Activated T-cell treated with anti-CD3 and anti-CD28 coated beads for 4 hours (primary cell): ENCODE results near the gene CLCN5.

Experiments used
- DNase-seq: peaks from one replicate; pipeline ENCODE4 v3.0.0-alpha.2; 2020

Gene CLCN5

DNA sequence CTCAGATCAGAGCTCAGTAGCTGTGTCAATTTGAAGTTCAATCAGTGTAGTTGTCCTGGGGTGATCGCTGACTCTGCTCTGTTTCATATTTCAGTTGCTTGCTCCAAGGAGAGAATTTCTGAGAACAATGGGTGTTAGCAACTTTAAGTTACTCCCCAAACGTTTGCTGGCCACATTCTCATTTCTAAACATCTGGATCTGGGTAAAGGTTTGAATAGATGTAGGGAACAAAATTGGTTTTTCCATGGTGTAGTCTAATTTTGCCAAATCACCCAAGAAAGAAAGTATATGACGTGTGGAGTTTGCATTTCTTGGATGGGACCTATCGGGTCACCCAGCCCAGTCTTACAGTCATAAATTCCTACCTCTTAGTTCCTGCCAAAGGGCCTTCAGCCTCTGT lies 174.7 kb downstream of the CLCN5 start:
- no peak for DNase-seq

- DNase-seq = no peak
These were observed 175.8 kb downstream of the CLCN5 start for GRCh38 chrX:50098241-50098640.

DNA sequence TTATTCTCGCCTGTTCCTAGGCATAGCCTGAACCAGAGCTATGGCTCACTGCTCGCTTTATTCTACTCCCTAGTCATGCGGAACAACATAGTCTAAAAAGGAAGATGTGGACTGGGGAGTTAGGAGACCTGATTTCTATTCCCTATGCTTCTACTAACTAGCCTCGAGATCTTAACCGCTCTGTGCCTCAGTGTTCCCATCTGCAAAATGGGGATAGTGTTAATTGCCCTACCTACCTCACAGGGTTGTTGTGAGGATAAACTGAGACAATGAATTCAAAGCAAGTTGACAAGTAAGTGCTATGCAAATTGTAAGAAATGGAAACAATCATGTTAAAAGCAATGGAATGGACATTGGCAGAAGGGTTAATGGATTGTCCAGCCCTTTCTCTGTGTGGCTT lies 176.4 kb downstream of the CLCN5 start:
- no peak for DNase-seq

GRCh38 chrX:50099331-50099730 lies 176.9 kb downstream of the CLCN5 start:
- no peak for DNase-seq

DNA sequence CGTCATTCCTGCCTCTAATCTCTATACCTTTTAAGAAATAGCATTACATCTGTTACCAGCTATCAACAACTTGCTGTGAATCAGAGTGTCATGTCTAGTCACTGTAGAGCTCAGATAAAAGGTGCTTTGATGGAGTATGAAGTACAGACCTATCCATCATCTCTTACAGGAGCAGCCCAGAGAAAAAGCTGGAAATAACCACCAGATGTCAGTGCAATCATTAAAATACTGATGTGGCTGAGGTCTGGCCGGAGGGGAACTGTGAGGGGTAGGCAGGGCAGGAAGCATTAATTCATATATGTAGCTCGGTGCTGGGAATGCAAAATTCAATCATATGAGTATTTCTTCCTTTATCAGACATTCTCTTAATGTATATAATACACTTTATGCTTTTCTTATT lies 177.8 kb downstream of the CLCN5 start:
- no peak for DNase-seq

- DNase-seq = no peak
These were observed 180.8 kb downstream of the CLCN5 start for GRCh38 chrX:50103176-50103575.

DNA sequence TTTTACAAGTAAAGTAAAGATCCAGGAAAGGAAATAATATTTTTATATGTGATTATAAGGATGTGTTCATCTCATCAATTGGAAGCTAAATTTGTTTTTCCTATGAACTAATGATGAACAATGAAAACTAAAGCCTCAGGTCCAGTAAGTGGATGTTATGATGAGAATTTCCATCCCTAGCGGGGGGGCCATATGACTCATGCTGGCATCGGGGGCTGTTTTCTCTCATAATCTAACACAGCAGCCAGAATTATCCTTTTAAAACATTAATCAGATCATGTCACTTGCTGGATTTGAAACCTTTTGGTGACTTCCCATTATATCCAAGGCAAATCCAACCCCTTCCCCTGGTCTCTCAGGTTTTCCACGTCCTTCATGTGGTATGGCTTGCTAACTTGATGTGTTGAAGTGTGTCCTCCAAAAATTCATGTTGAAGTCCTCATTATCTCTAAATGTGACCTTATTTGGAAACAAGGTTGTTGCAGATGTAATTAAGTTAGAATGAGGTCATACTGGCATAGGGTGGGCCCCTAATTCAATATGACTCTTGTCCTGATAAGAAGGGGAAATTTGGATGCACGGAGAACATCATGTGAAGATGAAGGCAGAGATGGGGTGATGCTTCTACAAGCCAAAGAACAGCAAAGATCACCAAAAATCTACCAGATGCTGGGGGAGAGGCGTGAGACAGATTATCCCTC lies 181.6 kb downstream of the CLCN5 start:
- DNase-seq = no peak

DNA sequence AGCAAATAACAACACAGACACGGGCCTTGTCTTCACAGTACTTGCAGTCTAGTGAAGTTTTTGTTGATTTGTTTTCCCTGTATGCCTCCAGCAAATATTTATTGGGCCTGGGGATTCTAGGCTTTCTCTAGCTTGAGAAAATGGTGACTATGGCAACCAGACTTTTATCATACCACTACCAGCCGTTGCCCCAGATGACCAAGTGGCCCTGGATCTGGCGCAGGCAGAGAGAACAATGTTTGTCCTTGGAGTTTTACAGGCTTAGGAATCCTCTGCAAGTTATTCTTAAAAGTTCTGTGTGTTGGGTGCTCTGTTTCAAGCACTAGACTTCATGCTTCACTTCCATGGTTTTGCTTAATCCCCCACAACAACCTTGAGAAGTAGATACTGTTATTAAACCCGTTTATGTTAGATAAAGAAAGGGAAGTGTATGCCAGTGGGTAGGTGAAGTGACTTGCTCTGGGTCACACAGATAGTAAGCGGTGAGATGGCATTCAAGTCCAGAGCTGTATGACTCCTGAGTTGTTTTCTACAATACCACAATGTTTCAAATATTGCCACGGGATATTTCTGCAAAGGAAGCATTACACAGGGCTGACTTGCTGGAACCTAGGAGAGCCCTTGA lies 183.8 kb downstream of the CLCN5 start:
- no peak for DNase-seq

DNA sequence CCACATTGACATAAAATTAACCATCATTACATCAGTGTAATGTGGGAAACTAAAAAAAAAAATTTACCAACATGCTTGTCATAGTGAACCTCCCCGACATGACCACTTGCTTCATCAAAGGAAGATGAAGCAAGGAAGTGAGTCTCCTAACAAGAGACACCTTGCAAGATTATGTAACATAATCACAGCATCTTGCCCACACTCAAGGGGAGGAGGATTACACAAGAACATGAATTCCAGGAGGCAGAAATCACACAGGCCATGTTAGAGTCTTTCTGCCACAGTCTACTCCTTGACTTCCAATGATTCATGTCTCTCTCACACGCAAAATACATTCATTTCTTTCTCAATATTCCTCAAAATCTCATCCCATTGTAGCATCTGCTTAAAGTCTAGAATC lies 185.1 kb downstream of the CLCN5 start:
- DNase-seq = no peak

- no peak for DNase-seq
These were observed 185.9 kb downstream of the CLCN5 start for GRCh38 chrX:50108264-50108663.

- no peak for DNase-seq
These were observed 189.3 kb downstream of the CLCN5 start for GRCh38 chrX:50111742-50112141.

GRCh38 chrX:50114113-50114512 lies 191.7 kb downstream of the CLCN5 start:
- DNase-seq = no peak

- DNase-seq = no peak
These were observed 193.6 kb downstream of the CLCN5 start for GRCh38 chrX:50115973-50116372.

DNA sequence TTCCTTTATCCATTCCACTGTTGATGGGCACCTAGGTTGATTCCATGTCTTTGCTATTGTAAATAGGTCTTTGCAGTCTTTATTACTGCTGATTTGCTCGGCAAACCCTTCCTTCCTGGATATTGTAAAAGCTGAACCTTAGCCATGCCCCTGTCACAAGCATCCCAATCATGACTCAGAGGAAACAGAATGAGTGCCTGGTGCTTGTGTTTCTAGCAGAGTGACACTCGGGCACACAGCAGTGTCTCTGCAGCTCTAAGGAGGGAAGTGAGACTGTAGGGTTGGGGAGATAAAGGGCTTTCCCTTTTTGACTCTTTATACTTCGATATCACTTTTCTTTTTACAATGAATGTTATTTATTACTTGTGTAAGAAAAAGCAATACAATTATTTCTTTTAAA lies 195.1 kb downstream of the CLCN5 start:
- DNase-seq = no peak

GRCh38 chrX:50125480-50125879 lies 203.1 kb downstream of the CLCN5 start:
- no peak for DNase-seq

GRCh38 chrX:50147972-50148371 lies 225.6 kb downstream of the CLCN5 start:
- no peak for DNase-seq
